H1 (cell line): ENCODE results near the gene FAM9C. TPM values are rescaled to one million over a fixed set of nuclear protein-coding genes. Genes with fewer than 3 reads are reported as not detected.

Experiments
- CHD1 ChIP-seq: IDR thresholded peaks from 2 replicates; pipeline ENCODE4 v1.6.1; 2012; ENCODE audit warnings: low read depth, low read length, improper control_type of control experiment
- CHD2 ChIP-seq: IDR thresholded peaks from 2 replicates; pipeline ENCODE4 v1.6.1; 2012; ENCODE audit warnings: low read length, improper control_type of control experiment
- CREB1 ChIP-seq: IDR thresholded peaks from 2 replicates; pipeline ENCODE4 v1.6.1; 2012; ENCODE audit warnings: inconsistent platforms
- CTBP2 ChIP-seq: IDR thresholded peaks from 2 replicates; pipeline ENCODE4 v1.7.0; 2011; ENCODE audit warnings: borderline replicate concordance, mild to moderate bottlenecking, moderate library complexity, mixed read lengths, low read length; ENCODE audit not compliant: insufficient read depth, insufficient read length
- E2F6 ChIP-seq: IDR thresholded peaks from 2 replicates; pipeline ENCODE4 v1.6.1; 2012; ENCODE audit warnings: inconsistent platforms
- EP300 ChIP-seq, 2 experiments: IDR thresholded peaks; 1 replicate in 1 of 2; 2 replicates in 1 of 2; pipeline ENCODE4 v1.6.1; 2011 to 2012; ENCODE audit warnings: low read depth in 2 of 2, low read length in 2 of 2, mild to moderate bottlenecking in 2 of 2, borderline replicate concordance in 1 of 2, inconsistent platforms in 1 of 2, moderate library complexity in 1 of 2
- JUN ChIP-seq: IDR thresholded peaks from 2 replicates; pipeline ENCODE4 v1.6.1; 2011; ENCODE audit warnings: low read depth, mild to moderate bottlenecking, improper control_type of control experiment, low read length
- MAX ChIP-seq: IDR thresholded peaks from 2 replicates; pipeline ENCODE4 v1.6.1; 2012; ENCODE audit warnings: inconsistent platforms
- PHF8 ChIP-seq: fragments of 200-600 bp; sonication (generic); conservative IDR thresholded peaks from 2 replicates; pipeline ENCODE4 v1.7.1; 2012; ENCODE audit warnings: low read depth, mild to moderate bottlenecking, inconsistent platforms, low read length, moderate library complexity
- SP4 ChIP-seq: IDR thresholded peaks from 2 replicates; pipeline ENCODE4 v1.6.1; 2012; ENCODE audit warnings: low read length, inconsistent platforms
- SRF ChIP-seq: IDR thresholded peaks from 2 replicates; pipeline ENCODE4 v1.6.1; 2011; ENCODE audit warnings: mild to moderate bottlenecking, low read depth, low read length, moderate library complexity
- polyA plus RNA-seq, 7 experiments: library from polyadenylated mRNA; depleted of rRNA in 3 of 7; stranded (reverse) in 5 of 7; unstranded in 2 of 7; fragments of >200 nt in 5 of 7; fragments of 200-250 nt in 2 of 7; gene quantifications; 1 replicate in 5 of 7; 2 replicates in 1 of 7; 4 replicates in 1 of 7; pipeline versions ENCODE4 v1.2.1 to v1.2.3, GENCODE V29; 2011 to 2013; ENCODE audit warnings: missing spikeins in 2 of 7, mixed read lengths in 2 of 7
- total RNA-seq: library from RNA; stranded (reverse); fragmentation: NEBNext Ultra II Directional; extraction: Animal tissue kit (Norgen Biotek cat#: 25700); gene quantifications from 2 replicates; pipeline ENCODE4 v1.2.1, GENCODE V29; 2021

The FAM9C gene
- total and polyA plus RNA-seq, 2 of the 8 experiments (the other 6 are each of a cell fraction or from before 2014, with no cell fraction given), result not detected

DNA sequence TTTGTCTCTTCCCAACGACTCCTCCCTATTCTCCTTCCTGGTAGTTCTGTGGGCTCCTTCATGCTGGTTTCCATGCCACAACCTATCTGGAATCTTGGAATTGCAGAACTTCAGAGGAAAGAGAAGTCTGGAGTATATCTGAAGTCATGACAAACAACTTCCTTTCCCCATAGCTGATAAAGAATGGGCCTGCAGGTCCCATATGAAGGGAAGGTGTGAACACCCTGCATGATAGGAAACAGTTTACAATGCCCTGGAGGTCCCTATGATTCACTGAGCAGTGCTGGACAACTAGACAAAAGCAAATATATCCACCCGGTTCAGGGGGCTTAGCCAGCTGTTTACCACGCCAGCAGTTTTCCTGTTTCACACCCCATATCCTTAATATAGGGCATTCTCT lies 19.4 kb downstream of the FAM9C start (continued):
- TF ChIP-seq CTBP2 (no peak), CREB1 (no peak), PHF8 (no peak), SP4 (no peak), JUN (no peak), MAX (no peak), EP300 (IDR thresholded peaks at IDR 0.05; ENCODE audit: borderline replicate concordance in 1 of 2, low read depth in 2 of 2, low read length in 2 of 2) (no peak), E2F6 (no peak), CHD1 (no peak), CHD2 (no peak), SRF (no peak)
